Lower leg skin (tissue), 3 donors: ENCODE measurements around the gene PLPP2.

Experiments
- POLR2A ChIP-seq, 2 donors: fragments of 450-650 bp; IDR thresholded peaks; one replicate each; pipeline ENCODE4 v1.6.1; 2016 to 2017; ENCODE audit warnings: antibody characterized with exemption in 2 of 2, mild to moderate bottlenecking in 1 of 2, moderate library complexity in 1 of 2
- TF ChIP-seq, protein P1 (sequence below), 3 donors: fragments of 450-650 bp; IDR thresholded peaks; one replicate each; pipeline ENCODE4 v1.5.1; 2016; ENCODE audit warnings: antibody characterized with exemption in 3 of 3, mild to moderate bottlenecking in 3 of 3, moderate library complexity in 2 of 3

DNA sequence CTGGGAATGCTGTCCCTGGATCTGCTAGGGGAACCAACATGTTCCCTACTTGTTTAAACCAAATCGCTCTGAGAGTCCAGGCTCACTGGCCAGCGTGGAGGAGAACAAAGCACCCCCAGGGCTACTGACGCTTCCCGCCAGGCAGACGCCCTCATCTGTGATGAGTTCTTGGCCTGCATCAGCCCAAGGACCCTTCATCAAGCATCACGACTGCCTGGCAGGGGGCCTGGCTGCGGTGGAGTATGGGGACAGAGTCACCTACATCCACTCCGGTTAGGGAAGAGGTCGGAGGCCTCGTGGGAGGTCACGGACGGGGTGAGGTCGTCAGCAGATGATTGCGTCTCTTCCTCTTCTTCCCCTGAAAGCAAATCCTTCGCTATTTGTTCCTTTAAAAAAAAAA, 35.7 kb upstream of the PLPP2 start:
- TF ChIP-seq, protein P1, sequence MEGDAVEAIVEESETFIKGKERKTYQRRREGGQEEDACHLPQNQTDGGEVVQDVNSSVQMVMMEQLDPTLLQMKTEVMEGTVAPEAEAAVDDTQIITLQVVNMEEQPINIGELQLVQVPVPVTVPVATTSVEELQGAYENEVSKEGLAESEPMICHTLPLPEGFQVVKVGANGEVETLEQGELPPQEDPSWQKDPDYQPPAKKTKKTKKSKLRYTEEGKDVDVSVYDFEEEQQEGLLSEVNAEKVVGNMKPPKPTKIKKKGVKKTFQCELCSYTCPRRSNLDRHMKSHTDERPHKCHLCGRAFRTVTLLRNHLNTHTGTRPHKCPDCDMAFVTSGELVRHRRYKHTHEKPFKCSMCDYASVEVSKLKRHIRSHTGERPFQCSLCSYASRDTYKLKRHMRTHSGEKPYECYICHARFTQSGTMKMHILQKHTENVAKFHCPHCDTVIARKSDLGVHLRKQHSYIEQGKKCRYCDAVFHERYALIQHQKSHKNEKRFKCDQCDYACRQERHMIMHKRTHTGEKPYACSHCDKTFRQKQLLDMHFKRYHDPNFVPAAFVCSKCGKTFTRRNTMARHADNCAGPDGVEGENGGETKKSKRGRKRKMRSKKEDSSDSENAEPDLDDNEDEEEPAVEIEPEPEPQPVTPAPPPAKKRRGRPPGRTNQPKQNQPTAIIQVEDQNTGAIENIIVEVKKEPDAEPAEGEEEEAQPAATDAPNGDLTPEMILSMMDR (IDR thresholded peaks at IDR 0.05) = no peak
- TF ChIP-seq POLR2A (IDR thresholded peaks at IDR 0.05) = no peak
